C4-2B (cell line): Measurements from ENCODE around the gene RPAP3.

ENCODE experiments used
- ZFX ChIP-seq: fragments of 450-650 bp; IDR thresholded peaks from 2 replicates; pipeline ENCODE4 v1.6.1; 2017
- TF ChIP-seq, protein P1 (sequence below): fragments of 450-650 bp; conservative IDR thresholded peaks from 2 replicates; pipeline ENCODE4 v1.5.1; 2017; ENCODE audit warnings: mild to moderate bottlenecking

DNA sequence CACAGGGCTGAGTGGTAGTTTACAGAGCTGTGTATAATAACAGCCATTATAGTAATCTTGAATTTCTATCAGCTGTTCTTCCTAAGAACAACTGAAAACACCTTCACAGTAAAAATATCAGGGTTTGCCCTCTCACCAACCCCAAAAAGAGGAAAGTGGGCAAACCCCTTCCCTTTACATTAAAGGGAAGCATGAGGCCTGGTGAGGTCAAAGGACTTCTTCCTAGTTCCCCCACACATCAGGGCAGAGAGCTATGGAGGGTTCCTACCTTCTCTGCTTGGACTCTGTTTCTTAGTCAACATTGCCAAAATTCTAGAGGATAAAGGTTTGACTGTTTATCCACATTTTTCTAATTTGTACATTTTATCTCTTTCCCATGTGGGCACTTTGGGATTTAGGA is 4.4 kb upstream of the RPAP3 start:
- TF ChIP-seq, protein P1, sequence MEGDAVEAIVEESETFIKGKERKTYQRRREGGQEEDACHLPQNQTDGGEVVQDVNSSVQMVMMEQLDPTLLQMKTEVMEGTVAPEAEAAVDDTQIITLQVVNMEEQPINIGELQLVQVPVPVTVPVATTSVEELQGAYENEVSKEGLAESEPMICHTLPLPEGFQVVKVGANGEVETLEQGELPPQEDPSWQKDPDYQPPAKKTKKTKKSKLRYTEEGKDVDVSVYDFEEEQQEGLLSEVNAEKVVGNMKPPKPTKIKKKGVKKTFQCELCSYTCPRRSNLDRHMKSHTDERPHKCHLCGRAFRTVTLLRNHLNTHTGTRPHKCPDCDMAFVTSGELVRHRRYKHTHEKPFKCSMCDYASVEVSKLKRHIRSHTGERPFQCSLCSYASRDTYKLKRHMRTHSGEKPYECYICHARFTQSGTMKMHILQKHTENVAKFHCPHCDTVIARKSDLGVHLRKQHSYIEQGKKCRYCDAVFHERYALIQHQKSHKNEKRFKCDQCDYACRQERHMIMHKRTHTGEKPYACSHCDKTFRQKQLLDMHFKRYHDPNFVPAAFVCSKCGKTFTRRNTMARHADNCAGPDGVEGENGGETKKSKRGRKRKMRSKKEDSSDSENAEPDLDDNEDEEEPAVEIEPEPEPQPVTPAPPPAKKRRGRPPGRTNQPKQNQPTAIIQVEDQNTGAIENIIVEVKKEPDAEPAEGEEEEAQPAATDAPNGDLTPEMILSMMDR = no peak
- TF ChIP-seq ZFX = no peak
